Mesodermal cell (in vitro differentiated cells): ENCODE measurements around the gene CENPL.
A peak's percentile ranks its signal among the peaks of the same experiment; 100 is the strongest.
"Not testable (repeated sequence)": the region's sequence is repeated elsewhere in the genome, so short reads cannot be mapped to it uniquely, and the experiment has no call there.

Source experiments
- H3K27ac ChIP-seq: 2 replicates; pipeline ENCODE4 v1.7.0; 2013; ENCODE audit warnings: mild to moderate bottlenecking, low read depth, low read length, moderate library complexity; ENCODE audit not compliant: severe bottlenecking
- H3K36me3 ChIP-seq: 2 replicates; pipeline ENCODE4 v1.7.1; 2013; ENCODE audit warnings: mild to moderate bottlenecking, low read length, moderate library complexity; ENCODE audit not compliant: control insufficient read depth, insufficient read depth
- H3K4me1 ChIP-seq: one replicate; pipeline ENCODE4 v1.7.1; 2013; ENCODE audit warnings: mild to moderate bottlenecking, low read length; ENCODE audit not compliant: insufficient read depth, control insufficient read depth, poor library complexity, severe bottlenecking
- H3K4me3 ChIP-seq: 2 replicates; pipeline ENCODE4 v1.7.0; 2013; ENCODE audit warnings: low read length, control low read depth, mild to moderate bottlenecking; ENCODE audit not compliant: insufficient read depth, poor library complexity, severe bottlenecking; ENCODE audit errors: extremely low read depth
- H3K9me3 ChIP-seq: 2 replicates; pipeline ENCODE4 v1.7.1; 2013; ENCODE audit warnings: mild to moderate bottlenecking, low read length, moderate library complexity; ENCODE audit not compliant: control insufficient read depth
- WGBS, 2 experiments: methylation state at CpG; one replicate each; pipeline ENCODE4 v1.1.5; 2013; ENCODE audit warnings: missing lambda C conversion rate in 2 of 2; ENCODE audit not compliant: insufficient coverage in 2 of 2; 5-methylcytosine and 5-hydroxymethylcytosine counted together

CENPL gene

GRCh38 chr1:173856014-173856413, 31.3 kb upstream of the CENPL start:
- no peaks in the 10 kb centered on the region for H3K9me3 ChIP-seq
- 92 to 100% methylated on average over 1 of the region's 1 CpG for WGBS, 2 experiments
- peaks cover 65% of the 10 kb centered on the region for H3K36me3 ChIP-seq
- no peak overlapping the region for H3K4me3 ChIP-seq
- peak overlapping the region; percentile 18 for H3K27ac ChIP-seq
- H3K4me1 ChIP-seq, result peaks cover 35% of the 10 kb centered on the region

- H3K27ac ChIP-seq, result peak overlapping the region; percentile 93
- no peaks in the 10 kb centered on the region for H3K9me3 ChIP-seq
- WGBS, 2 experiments, result 27 to 32% methylated on average over 4 of the region's 5 CpGs
- H3K4me3 ChIP-seq, result no peak overlapping the region
- H3K4me1 ChIP-seq, result peaks cover 36% of the 10 kb centered on the region
- peaks cover 53% of the 10 kb centered on the region for H3K36me3 ChIP-seq
Observed at GRCh38 chr1:173853074-173853473, 28.4 kb upstream of the CENPL start.

- WGBS, 2 experiments, result no CpG with 5 or more reads among the region's 4 CpGs
- Histone ChIP-seq H3K9me3 (no peaks in the 10 kb centered on the region), H3K4me3 (no peak overlapping the region), H3K36me3 (peaks cover 54% of the 10 kb centered on the region), H3K27ac (no peak overlapping the region), H3K4me1 (peaks cover 28% of the 10 kb centered on the region)
Observed at GRCh38 chr1:173852105-173852504, 27.4 kb upstream of the CENPL start.

GRCh38 chr1:173832748-173833147, 8.1 kb upstream of the CENPL start:
- no CpG with 5 or more reads among the region's 1 CpG for WGBS, 2 experiments

GRCh38 chr1:173827611-173828010, 2.9 kb upstream of the CENPL start:
- Histone ChIP-seq H3K9me3 (no peaks in the 10 kb centered on the region), H3K27ac (no peak overlapping the region), H3K36me3 (peaks cover 19% of the 10 kb centered on the region), H3K4me1 (no peaks in the 10 kb centered on the region), H3K4me3 (no peak overlapping the region)
- WGBS, 2 experiments, result 94 to 100% methylated on average over 2 of the region's 2 CpGs

More at GRCh38 chr1:173832748-173833147, 8.1 kb upstream of the CENPL start:
- Histone ChIP-seq H3K4me1 (no peaks in the 10 kb centered on the region), H3K9me3 (no peaks in the 10 kb centered on the region), H3K4me3 (no peak overlapping the region), H3K36me3 (peaks cover 62% of the 10 kb centered on the region), H3K27ac (no peak overlapping the region)

GRCh38 chr1:173823781-173824314, 835 bp downstream of the CENPL start:
- Histone ChIP-seq H3K9me3 (no peaks in the 10 kb centered on the region), H3K27ac (peak overlapping the region; percentile 98), H3K4me3 (peak overlapping the region; percentile 83), H3K4me1 (peaks cover 6% of the 10 kb centered on the region), H3K36me3 (peaks cover 22% of the 10 kb centered on the region)
- 0% methylated on average over 15 to 22 of the region's 25 CpGs for WGBS, 2 experiments

GRCh38 chr1:173821680-173822079, 3.0 kb downstream of the CENPL start:
- peaks cover 6% of the 10 kb centered on the region for H3K4me1 ChIP-seq
- no peak overlapping the region for H3K4me3 ChIP-seq
- 91% methylated on average over 3 of the region's 4 CpGs; no CpG with 5 or more reads in 1 of the 2 experiments for WGBS, 2 experiments
- no peaks in the 10 kb centered on the region for H3K9me3 ChIP-seq
- H3K27ac ChIP-seq, result no peak overlapping the region
- H3K36me3 ChIP-seq, result peaks cover 32% of the 10 kb centered on the region

GRCh38 chr1:173818459-173818858, 6.2 kb downstream of the CENPL start:
- H3K36me3 ChIP-seq, result peaks cover 34% of the 10 kb centered on the region
- no peaks in the 10 kb centered on the region for H3K9me3 ChIP-seq
- H3K4me1 ChIP-seq, result peaks cover 6% of the 10 kb centered on the region
- WGBS, 2 experiments, result 83 to 100% methylated on average over 1 of the region's 1 CpG
- no peak overlapping the region for H3K27ac ChIP-seq
- no peak overlapping the region for H3K4me3 ChIP-seq

GRCh38 chr1:173813654-173814053, 11.0 kb downstream of the CENPL start:
- H3K4me1 ChIP-seq, H3K27ac ChIP-seq, H3K4me3 ChIP-seq, H3K9me3 ChIP-seq: not testable (repeated sequence)
- H3K36me3 ChIP-seq, result peaks cover 28% of the 10 kb centered on the region
- 100% methylated on average over 1 of the region's 5 CpGs for WGBS, 2 experiments

GRCh38 chr1:173802961-173803360, 21.7 kb downstream of the CENPL start:
- Histone ChIP-seq H3K27ac (no peak overlapping the region), H3K4me1 (no peaks in the 10 kb centered on the region), H3K4me3 (no peak overlapping the region), H3K36me3 (peaks cover 67% of the 10 kb centered on the region), H3K9me3 (no peaks in the 10 kb centered on the region)
- WGBS, 2 experiments, result 91 to 100% methylated on average over 1 to 2 of the region's 2 CpGs

GRCh38 chr1:173799995-173800394, 24.7 kb downstream of the CENPL start:
- not testable (repeated sequence) for H3K9me3 ChIP-seq, H3K4me3 ChIP-seq, H3K27ac ChIP-seq, H3K4me1 ChIP-seq
- no CpG with 5 or more reads among the region's 1 CpG for WGBS, 2 experiments
- peaks cover 72% of the 10 kb centered on the region for H3K36me3 ChIP-seq
